Large intestine (tissue), 3 donors: ENCODE results near the gene TMEM205. TPM values are rescaled to one million over a fixed set of nuclear protein-coding genes. Genes with fewer than 3 reads are reported as not detected.
"Not testable (repeated sequence)": the region's sequence is repeated elsewhere in the genome, so short reads cannot be mapped to it uniquely, and the experiment has no call there.

Experiments used
- DNase-seq, 2 donors: peaks; one replicate each; pipeline versions ENCODE4 v3.0.0 to v3.0.0-alpha.2; 2013
- H3K27ac ChIP-seq: one replicate; pipeline ENCODE4 v1.5.1; 2013; ENCODE audit warnings: low read length
- H3K27me3 ChIP-seq: 2 replicates; pipeline ENCODE4 v1.6.1; 2013; ENCODE audit warnings: low read length; ENCODE audit not compliant: control insufficient read depth, insufficient read depth
- H3K36me3 ChIP-seq: 2 replicates; pipeline ENCODE4 v1.6.1; 2013; ENCODE audit warnings: low read length; ENCODE audit not compliant: control insufficient read depth, insufficient read depth
- H3K4me1 ChIP-seq: one replicate; pipeline ENCODE4 v1.6.1; 2013; ENCODE audit warnings: low read length; ENCODE audit not compliant: control insufficient read depth, insufficient read depth
- H3K4me3 ChIP-seq: one replicate; pipeline ENCODE4 v1.5.1; 2013; ENCODE audit warnings: low read length
- H3K9me3 ChIP-seq: one replicate; pipeline ENCODE4 v1.6.1; 2013; ENCODE audit warnings: mild to moderate bottlenecking, low read depth, low read length, moderate library complexity; ENCODE audit not compliant: control insufficient read depth
- WGBS: methylation state at CpG from one replicate; pipeline ENCODE4 v1.1.5; 2013; ENCODE audit warnings: low lambda C conversion rate; ENCODE audit not compliant: insufficient coverage; 5-methylcytosine and 5-hydroxymethylcytosine counted together
- polyA plus RNA-seq: library from polyadenylated mRNA; unstranded; fragments of 120-200 nt; gene quantifications from one replicate; pipeline ENCODE4 v1.2.1, GENCODE V29; 2013

TMEM205 gene
- polyA plus RNA-seq, 1 donor = 111 TPM

- H3K27ac ChIP-seq = no peak overlapping the region
- no peaks in the 10 kb centered on the region for H3K9me3 ChIP-seq
- DNase-seq = no peak
- peaks cover 48% of the 10 kb centered on the region for H3K36me3 ChIP-seq
- no peaks in the 10 kb centered on the region for H3K27me3 ChIP-seq
- peaks cover 13% of the 10 kb centered on the region for H3K4me1 ChIP-seq
- H3K4me3 ChIP-seq = no peak overlapping the region
- WGBS = no CpG with 5 or more reads among the region's 17 CpGs
These were observed 21.2 kb downstream of the TMEM205 start for GRCh38 chr19:11324748-11325389.

- Histone ChIP-seq H3K36me3 (peaks cover 44% of the 10 kb centered on the region), H3K27ac (peak overlapping the region; percentile 53), H3K9me3 (no peaks in the 10 kb centered on the region), H3K4me1 (peaks cover 13% of the 10 kb centered on the region), H3K27me3 (no peaks in the 10 kb centered on the region), H3K4me3 (no peak overlapping the region)
- WGBS = no CpG with 5 or more reads among the region's 10 CpGs
- DNase-seq = peak; percentile 47 to 75
These were observed 21.9 kb downstream of the TMEM205 start for GRCh38 chr19:11324079-11324661.

GRCh38 chr19:11323601-11324078, 22.4 kb downstream of the TMEM205 start:
- H3K27ac ChIP-seq = peak overlapping the region; percentile 53
- no peak for DNase-seq
- H3K4me3 ChIP-seq = no peak overlapping the region
- WGBS = no CpG with 5 or more reads among the region's 5 CpGs
- H3K4me1 ChIP-seq = peaks cover 13% of the 10 kb centered on the region
- no peaks in the 10 kb centered on the region for H3K9me3 ChIP-seq
- peaks cover 40% of the 10 kb centered on the region for H3K36me3 ChIP-seq
- H3K27me3 ChIP-seq = no peaks in the 10 kb centered on the region

GRCh38 chr19:11322269-11323024, 23.6 kb downstream of the TMEM205 start:
- no peak for DNase-seq
- H3K27me3 ChIP-seq = no peaks in the 10 kb centered on the region
- 65% methylated on average over 2 of the region's 7 CpGs for WGBS
- H3K9me3 ChIP-seq = no peaks in the 10 kb centered on the region
- H3K36me3 ChIP-seq = peaks cover 34% of the 10 kb centered on the region
- peaks cover 13% of the 10 kb centered on the region for H3K4me1 ChIP-seq
- H3K4me3 ChIP-seq = no peak overlapping the region
- no peak overlapping the region for H3K27ac ChIP-seq

- no CpG with 5 or more reads among the region's 14 CpGs for WGBS
- H3K4me1 ChIP-seq = peaks cover 13% of the 10 kb centered on the region
- H3K9me3 ChIP-seq = no peaks in the 10 kb centered on the region
- H3K36me3 ChIP-seq = peaks cover 24% of the 10 kb centered on the region
- peak in 1 of 2 donors; percentile 42 for DNase-seq
- H3K27me3 ChIP-seq = no peaks in the 10 kb centered on the region
- no peak overlapping the region for H3K4me3 ChIP-seq
- H3K27ac ChIP-seq = no peak overlapping the region
These were observed 24.6 kb downstream of the TMEM205 start for GRCh38 chr19:11321191-11322126.

- Histone ChIP-seq H3K4me1 (peaks cover 13% of the 10 kb centered on the region), H3K36me3 (peaks cover 17% of the 10 kb centered on the region)
- H3K9me3 ChIP-seq, H3K27me3 ChIP-seq, DNase-seq, H3K27ac ChIP-seq, H3K4me3 ChIP-seq: not testable (repeated sequence)
- 80% methylated on average over 2 of the region's 9 CpGs for WGBS
These were observed 25.6 kb downstream of the TMEM205 start for GRCh38 chr19:11320278-11320995.

GRCh38 chr19:11306337-11306736, 39.7 kb downstream of the TMEM205 start:
- no peaks in the 10 kb centered on the region for H3K4me1 ChIP-seq
- H3K4me3 ChIP-seq = no peak overlapping the region
- no peak overlapping the region for H3K27ac ChIP-seq
- H3K27me3 ChIP-seq = no peaks in the 10 kb centered on the region
- WGBS = no CpG with 5 or more reads among the region's 9 CpGs
- H3K36me3 ChIP-seq = no peaks in the 10 kb centered on the region
- DNase-seq = no peak
- H3K9me3 ChIP-seq = peaks cover 3% of the 10 kb centered on the region

GRCh38 chr19:11304936-11305335, 41.1 kb downstream of the TMEM205 start:
- no peaks in the 10 kb centered on the region for H3K4me1 ChIP-seq
- no peak overlapping the region for H3K4me3 ChIP-seq
- H3K27ac ChIP-seq = no peak overlapping the region
- WGBS = no CpG with 5 or more reads among the region's 5 CpGs
- H3K27me3 ChIP-seq = no peaks in the 10 kb centered on the region
- no peak for DNase-seq
- H3K9me3 ChIP-seq = no peaks in the 10 kb centered on the region
- H3K36me3 ChIP-seq = no peaks in the 10 kb centered on the region

GRCh38 chr19:11300811-11301120, 45.3 kb downstream of the TMEM205 start:
- no peaks in the 10 kb centered on the region for H3K4me1 ChIP-seq
- no peaks in the 10 kb centered on the region for H3K27me3 ChIP-seq
- no peak overlapping the region for H3K4me3 ChIP-seq
- no peaks in the 10 kb centered on the region for H3K36me3 ChIP-seq
- H3K27ac ChIP-seq = no peak overlapping the region
- no CpG with 5 or more reads among the region's 11 CpGs for WGBS
- no peak for DNase-seq
- H3K9me3 ChIP-seq = no peaks in the 10 kb centered on the region
